Measurements from ENCODE around the gene CITED2.
"Not testable (repeated sequence)": the region's sequence is repeated elsewhere in the genome, so short reads cannot be mapped to it uniquely, and the experiment has no call there.

The CITED2 gene, protein sequence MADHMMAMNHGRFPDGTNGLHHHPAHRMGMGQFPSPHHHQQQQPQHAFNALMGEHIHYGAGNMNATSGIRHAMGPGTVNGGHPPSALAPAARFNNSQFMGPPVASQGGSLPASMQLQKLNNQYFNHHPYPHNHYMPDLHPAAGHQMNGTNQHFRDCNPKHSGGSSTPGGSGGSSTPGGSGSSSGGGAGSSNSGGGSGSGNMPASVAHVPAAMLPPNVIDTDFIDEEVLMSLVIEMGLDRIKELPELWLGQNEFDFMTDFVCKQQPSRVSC

DNA sequence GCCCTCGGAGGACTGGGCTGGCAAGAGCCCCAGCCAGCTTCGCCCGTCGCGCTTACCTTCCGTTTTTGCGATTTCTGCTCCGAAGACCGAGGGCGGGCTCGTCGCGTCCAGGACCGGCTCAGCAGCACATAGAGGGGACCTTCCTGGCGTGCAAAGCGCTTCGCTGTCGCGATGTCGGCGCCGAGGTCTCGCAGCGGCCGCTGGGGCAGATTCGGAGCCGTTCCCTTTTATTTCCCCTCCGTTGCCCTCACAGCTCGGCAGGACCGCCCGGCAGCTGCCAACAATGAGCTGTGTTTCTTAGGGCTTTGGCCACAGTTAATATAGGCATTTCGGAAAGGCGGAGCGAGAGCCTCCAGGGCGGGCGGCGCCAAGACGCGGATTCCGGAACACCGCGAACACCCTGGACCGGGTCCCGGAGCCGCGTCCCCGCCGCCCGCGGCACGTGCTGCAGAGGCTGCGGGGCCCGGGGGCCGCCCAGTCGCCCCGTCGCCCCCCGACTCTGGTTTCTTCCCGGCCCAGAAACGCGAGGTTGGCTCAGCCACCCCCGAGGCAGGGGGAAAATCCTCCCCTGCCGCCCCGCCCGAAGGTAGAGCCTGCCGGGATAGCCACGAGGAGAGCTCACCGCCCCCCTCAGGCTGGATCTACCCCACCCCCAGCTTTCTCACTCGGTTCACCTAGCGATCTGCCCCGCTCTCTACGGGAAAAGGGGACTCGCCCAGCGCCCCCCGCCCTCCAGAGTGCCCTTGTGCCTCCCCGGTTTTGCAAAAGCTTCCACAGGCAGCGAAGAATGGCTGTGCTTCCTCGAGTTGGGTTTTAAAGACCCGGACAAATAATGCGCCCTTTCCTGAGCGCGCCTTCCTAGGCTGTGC is at the start of gene CITED2:
Gene CITED2 (minus strand): TSS at position 292 of the 869 bp plus-strand sequence. CDS start 704 bp downstream, outside the sequence.
- H3K27ac ChIP-seq: peak within 1 kb of the TSS; percentile 96
- TF ChIP-seq, protein P1, sequence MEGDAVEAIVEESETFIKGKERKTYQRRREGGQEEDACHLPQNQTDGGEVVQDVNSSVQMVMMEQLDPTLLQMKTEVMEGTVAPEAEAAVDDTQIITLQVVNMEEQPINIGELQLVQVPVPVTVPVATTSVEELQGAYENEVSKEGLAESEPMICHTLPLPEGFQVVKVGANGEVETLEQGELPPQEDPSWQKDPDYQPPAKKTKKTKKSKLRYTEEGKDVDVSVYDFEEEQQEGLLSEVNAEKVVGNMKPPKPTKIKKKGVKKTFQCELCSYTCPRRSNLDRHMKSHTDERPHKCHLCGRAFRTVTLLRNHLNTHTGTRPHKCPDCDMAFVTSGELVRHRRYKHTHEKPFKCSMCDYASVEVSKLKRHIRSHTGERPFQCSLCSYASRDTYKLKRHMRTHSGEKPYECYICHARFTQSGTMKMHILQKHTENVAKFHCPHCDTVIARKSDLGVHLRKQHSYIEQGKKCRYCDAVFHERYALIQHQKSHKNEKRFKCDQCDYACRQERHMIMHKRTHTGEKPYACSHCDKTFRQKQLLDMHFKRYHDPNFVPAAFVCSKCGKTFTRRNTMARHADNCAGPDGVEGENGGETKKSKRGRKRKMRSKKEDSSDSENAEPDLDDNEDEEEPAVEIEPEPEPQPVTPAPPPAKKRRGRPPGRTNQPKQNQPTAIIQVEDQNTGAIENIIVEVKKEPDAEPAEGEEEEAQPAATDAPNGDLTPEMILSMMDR (conservative IDR thresholded peaks at IDR 0.05): no peak
- no peak for TF ChIP-seq ZFX (IDR thresholded peaks at IDR 0.05)

DNA sequence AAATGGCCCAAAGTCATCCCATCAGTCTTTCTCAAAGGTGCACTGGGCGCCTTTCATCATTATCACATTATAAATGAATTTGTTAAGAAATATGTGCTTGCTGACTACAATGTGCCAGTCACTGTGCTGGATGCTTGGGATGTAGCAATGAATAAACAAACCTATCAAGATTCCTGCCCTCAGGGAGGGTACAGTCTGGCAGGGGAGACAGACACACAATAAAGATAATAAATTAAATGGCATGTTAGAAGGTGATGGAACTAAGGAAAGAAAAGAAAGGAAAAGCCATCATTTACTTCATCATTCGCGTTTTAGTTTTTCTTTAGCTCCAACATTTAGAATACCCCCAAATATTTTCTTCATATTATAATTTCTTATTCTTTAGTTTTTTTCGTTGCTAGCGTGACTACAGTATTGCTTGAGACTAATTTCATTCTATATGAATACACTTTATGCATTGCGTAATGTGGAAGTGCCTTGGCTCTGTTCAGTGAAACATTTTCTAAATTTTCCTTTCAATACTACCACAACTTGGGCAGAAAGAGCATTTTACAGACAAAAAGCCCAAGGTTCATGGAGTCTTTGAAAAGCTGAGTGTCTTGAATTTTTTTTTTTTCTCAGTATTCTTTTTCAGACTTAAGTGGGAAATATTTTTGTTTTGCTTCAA is 48.7 kb upstream of the CITED2 start:
- no peak for TF ChIP-seq ZFX (IDR thresholded peaks at IDR 0.05)
- TF ChIP-seq, protein P1 (conservative IDR thresholded peaks at IDR 0.05): no peak
- H3K27ac ChIP-seq: no peak overlapping the region

DNA sequence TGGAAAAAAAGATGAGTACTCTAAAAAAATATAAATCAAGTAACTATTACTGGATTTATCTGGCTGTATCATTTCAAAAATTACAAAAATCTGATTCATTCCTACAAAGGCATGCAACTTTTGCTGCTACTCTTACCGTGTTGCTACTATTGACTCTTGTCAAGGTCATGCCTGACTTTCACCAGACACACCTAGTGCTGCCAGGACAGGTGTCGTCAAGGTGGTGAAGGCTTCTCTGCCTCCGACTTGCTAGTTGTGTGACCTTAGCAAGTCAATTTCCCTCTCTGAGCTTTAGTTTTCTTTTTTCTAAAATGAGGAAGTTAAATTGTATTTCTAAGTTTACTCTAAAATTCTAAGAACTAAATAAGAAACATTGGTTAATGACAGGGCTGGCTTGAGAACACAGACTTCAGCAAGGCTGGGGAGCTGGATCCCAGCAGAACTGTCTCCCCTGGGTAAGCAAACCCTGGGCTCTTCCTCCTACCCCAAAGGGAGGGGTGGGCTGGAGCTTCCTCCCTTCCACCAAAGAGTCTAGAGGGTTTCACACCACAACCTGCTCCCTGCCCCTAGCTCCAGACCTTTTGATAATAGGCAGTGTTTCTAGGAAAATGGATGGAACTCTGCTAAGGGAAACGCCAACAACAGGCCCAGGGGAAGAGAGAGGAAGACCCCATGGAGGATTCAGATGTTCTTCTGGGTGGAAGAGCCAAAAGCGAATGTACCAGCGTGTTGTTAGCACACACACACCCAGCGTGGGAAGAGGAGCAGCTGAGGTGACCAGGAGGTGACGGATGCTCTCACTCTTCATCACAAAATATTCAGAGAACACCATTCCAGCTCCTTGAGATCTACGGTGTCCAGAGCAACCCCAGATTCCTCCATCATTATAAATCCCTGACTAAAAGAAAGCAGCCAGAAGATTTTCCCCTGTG is 47.9 kb upstream of the CITED2 start:
- no peak overlapping the region for H3K27ac ChIP-seq
- TF ChIP-seq, protein P1 (conservative IDR thresholded peaks at IDR 0.05): no peak
- no peak for TF ChIP-seq ZFX (IDR thresholded peaks at IDR 0.05)

DNA sequence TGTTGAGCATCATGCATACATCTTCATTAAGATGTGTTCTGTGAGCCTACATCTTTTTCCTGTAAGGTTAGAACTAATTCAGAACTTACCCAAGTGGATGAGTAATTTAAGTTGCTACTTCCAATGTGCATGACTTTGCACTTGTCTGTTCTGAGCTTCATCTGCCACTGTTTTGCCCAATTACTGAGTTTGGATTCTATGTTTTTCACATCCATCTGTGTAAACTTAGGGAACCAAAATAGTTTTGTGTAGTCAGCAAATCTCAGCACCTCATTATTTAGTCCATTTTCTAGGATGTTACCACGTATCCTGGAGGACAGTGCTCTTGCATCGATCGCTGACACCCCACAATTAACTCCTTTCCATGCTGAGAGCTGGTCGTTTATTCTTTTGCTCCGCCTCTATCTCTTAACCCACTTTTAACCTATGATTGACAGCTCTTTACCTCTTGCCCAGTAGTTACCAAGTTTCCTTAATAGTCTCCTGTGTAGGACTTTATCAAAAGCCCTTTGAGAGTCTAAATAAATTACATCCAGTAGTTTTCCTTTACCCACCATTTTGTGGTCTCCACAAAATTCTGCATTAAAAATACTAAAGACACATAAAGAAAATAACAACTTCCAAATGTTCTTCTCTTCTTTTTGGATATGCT is 44.2 kb upstream of the CITED2 start:
- no peak overlapping the region for H3K27ac ChIP-seq
- TF ChIP-seq, protein P1 (conservative IDR thresholded peaks at IDR 0.05): no peak
- no peak for TF ChIP-seq ZFX (IDR thresholded peaks at IDR 0.05)

DNA sequence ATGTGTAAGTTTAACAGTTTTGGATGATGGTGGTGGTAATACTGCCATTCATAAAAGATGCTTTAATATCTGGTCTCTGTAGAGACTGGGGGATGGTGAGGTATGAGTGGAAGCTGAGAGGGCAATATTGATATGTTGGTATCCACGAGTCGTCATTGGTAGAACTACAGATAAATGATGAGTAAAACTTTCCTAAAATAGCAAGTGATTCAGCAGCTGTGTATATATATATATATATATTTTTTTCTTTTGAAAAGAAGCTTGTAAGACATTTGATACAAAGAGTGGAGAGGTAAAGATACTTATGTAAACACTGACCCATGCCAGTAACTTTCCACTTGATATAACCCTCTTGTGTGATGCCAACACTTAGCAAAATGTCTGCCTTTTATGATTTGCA is 41.7 kb upstream of the CITED2 start:
- no peak for TF ChIP-seq ZFX (IDR thresholded peaks at IDR 0.05)
- TF ChIP-seq, protein P1 (conservative IDR thresholded peaks at IDR 0.05): no peak
- no peak overlapping the region for H3K27ac ChIP-seq

DNA sequence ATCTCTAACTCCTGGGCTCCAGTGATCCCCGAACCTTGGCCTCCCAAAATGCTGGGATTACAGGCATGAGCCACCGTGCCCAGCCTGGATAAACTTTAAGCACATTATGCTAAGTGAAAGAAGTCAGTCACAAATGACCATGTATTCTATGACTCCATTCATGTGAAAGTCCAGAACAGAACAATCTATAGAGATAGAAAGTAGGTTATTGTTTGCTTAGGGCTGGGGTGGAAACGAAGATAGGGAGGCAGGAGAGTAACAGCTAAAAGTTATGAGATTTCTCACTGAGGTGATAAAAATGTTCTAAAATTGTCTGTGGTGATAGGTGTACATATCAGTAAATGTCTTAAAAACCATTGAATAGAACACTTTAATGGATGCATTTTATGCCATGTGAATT is 40.9 kb upstream of the CITED2 start:
- no peak overlapping the region for H3K27ac ChIP-seq
- no peak for TF ChIP-seq ZFX (IDR thresholded peaks at IDR 0.05)
- TF ChIP-seq, protein P1 (conservative IDR thresholded peaks at IDR 0.05): no peak

DNA sequence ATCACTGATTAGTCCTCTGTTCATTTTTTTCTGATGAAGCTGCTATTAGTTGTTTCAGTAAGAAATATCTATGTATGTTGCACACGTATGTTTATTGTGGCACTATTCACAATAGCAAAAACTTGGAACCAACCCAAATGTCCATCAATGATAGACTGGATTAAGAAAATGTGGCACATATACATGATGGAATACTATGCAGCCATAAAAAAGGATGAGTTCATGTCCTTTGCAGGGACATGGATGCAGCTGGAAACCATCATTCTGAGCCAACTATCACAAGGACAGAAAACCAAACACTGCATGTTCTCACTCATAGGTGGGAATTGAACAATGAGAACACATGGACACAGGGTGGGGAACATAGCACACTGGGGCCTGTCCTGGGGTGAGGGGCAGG is 37.7 kb upstream of the CITED2 start:
- not testable (repeated sequence) for H3K27ac ChIP-seq

Data from C4-2B (cell line).